Right lobe of liver (tissue), 6 donors: ENCODE data around the gene FREM1. TPM values are rescaled to one million over a fixed set of nuclear protein-coding genes. Genes with fewer than 3 reads are reported as not detected.

Source experiments
- ATAC-seq, 4 donors: fragments of 200-7000 bp; cut with Tn5 transposase; one replicate each; pipeline ENCODE4 v1.9.1; 2020; ENCODE audit warnings: mild to moderate bottlenecking in 4 of 4, moderate library complexity in 4 of 4
- DNase-seq, 3 donors: peaks; one replicate each; pipeline ENCODE4 v3.0.0-alpha.2; 2020
- H3K27ac ChIP-seq, 3 donors: fragments of 200-600 bp; one replicate each; pipeline ENCODE4 v1.8.0; 2022
- H3K27me3 ChIP-seq, 2 donors: fragments of 200-600 bp; one replicate each; pipeline ENCODE4 v1.8.0; 2022
- H3K36me3 ChIP-seq, 4 donors: fragments of 200-600 bp; sonication (generic) in 1 of 4; one replicate each; pipeline versions ENCODE4 v1.5.1 to v1.8.0; 2017 to 2022; ENCODE audit warnings: control low read depth in 1 of 4
- H3K4me1 ChIP-seq, 4 donors: fragments of 200-600 bp; sonication (generic) in 1 of 4; one replicate each; pipeline versions ENCODE4 v1.5.1 to v1.8.0; 2017 to 2022; ENCODE audit warnings: control low read depth in 1 of 4
- H3K4me3 ChIP-seq, 3 donors: fragments of 200-600 bp; one replicate each; pipeline ENCODE4 v1.8.0; 2022
- H3K9me3 ChIP-seq, 4 donors: fragments of 200-600 bp; sonication (generic) in 1 of 4; one replicate each; pipeline versions ENCODE4 v1.5.1 to v1.8.0; 2017 to 2022; ENCODE audit warnings: control low read depth in 1 of 4
- POLR2A ChIP-seq: fragments of 450-650 bp; IDR thresholded peaks from one replicate; pipeline ENCODE4 v1.6.1; 2017; ENCODE audit warnings: antibody characterized with exemption, mild to moderate bottlenecking
- WGBS: methylation state at CpG from one replicate; pipeline ENCODE4 v1.1.6; 2018; ENCODE audit warnings: low coverage, low lambda C conversion rate; ENCODE audit not compliant: insufficient coverage; ENCODE audit errors: missing lambda C conversion rate; 5-methylcytosine and 5-hydroxymethylcytosine counted together
- intact Hi-C, 2 donors: fragments of 100-400 bp; cut with DNase I; formaldehyde crosslinking; loops; one replicate each; pipeline versions ENCODE4 v1.11.2 to v1.14.1; 2022
- long read RNA-seq: library from polyadenylated mRNA; unstranded; transcript quantifications from one replicate; pipeline ENCODE4 v2.0.0, GENCODE V29; 2019
- total RNA-seq, 6 experiments: library from RNA; depleted of rRNA in 2 of 6; stranded (reverse); fragments of >200 nt in 2 of 6; fragmentation: NEBNext Ultra II Directional in 3 of 6; extraction: Animal tissue kit (Norgen Biotek cat#: 25700) in 3 of 6; gene quantifications; one replicate each; pipeline versions ENCODE4 v1.1.0 to v1.2.4, GENCODE V29; 2016 to 2023
- TF ChIP-seq, protein P1 (sequence below), 4 donors: fragments of 200-600 bp in 3 of 4; fragments of 450-650 bp in 1 of 4; IDR thresholded peaks; one replicate each; pipeline versions ENCODE4 v1.5.1 to v1.8.0; 2016 to 2022; ENCODE audit warnings: antibody characterized with exemption in 4 of 4, mild to moderate bottlenecking in 2 of 4
- donor health status: DM: no; HTN: yes; CAD: no.
- donor health status: DM: no; HTN: no; CAD: no.
- donor health status: DM: no; HTN: no; CAD: no.
- donor health status: DM: no; HTN: yes; CAD: no.
- donor health status: DM: no; HTN: yes; CAD: no.

FREM1 gene, protein sequence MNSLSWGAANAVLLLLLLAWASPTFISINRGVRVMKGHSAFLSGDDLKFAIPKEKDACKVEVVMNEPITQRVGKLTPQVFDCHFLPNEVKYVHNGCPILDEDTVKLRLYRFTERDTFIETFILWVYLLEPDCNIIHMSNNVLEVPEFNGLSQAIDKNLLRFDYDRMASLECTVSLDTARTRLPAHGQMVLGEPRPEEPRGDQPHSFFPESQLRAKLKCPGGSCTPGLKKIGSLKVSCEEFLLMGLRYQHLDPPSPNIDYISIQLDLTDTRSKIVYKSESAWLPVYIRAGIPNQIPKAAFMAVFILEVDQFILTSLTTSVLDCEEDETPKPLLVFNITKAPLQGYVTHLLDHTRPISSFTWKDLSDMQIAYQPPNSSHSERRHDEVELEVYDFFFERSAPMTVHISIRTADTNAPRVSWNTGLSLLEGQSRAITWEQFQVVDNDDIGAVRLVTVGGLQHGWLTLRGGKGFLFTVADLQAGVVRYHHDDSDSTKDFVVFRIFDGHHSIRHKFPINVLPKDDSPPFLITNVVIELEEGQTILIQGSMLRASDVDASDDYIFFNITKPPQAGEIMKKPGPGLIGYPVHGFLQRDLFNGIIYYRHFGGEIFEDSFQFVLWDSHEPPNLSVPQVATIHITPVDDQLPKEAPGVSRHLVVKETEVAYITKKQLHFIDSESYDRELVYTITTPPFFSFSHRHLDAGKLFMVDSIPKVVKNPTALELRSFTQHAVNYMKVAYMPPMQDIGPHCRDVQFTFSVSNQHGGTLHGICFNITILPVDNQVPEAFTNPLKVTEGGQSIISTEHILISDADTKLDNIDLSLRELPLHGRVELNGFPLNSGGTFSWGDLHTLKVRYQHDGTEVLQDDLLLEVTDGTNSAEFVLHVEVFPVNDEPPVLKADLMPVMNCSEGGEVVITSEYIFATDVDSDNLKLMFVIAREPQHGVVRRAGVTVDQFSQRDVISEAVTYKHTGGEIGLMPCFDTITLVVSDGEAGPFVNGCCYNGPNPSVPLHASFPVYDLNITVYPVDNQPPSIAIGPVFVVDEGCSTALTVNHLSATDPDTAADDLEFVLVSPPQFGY (N-terminal part only)
- total RNA-seq = 1 to 10 TPM in 3 of 6 experiments, under 1 TPM in 3; 0.12 to 2.6 (median 1.1) TPM
- long read RNA-seq, partial matches to known transcripts = 0 of 1 reads
- long read RNA-seq, other reads (novel, unspliced or antisense) = 1 of 1 reads

DNA sequence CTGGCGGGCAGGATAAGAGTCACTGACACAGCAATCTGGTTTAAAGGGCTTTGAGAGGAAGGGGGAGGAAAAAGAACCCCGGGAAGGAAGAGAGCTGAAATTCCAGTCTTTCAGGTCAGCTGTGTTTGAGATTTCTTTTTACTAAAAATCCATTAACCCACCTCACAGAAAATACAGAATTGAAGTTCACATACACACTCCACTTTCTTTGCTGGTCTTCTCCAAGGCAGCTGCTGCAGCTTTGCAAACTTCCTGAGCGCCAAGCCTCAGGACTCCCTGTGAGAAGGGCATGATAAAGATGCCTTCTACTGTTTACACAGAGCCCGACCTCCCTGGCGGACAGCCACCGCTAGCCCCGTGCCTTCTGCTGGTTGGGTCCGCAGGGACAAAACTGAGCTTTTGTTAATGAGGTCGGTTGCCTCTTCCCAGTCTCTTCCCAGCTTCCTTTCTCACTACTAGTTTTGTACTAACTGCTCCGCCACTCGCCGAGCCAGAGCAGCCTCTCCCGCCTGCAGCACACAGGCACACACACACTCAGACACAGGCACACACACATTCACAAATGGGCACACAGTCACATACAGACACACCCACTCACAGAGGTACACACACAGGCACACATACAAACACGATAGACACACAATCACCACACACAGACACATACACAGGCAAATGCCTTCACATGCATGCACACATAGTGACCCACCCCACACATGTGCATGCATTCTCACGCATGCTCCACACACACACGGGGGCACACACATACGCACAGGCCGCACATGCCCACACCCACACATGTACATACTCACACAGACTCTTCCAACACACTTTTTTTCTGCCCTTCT, at the start of gene FREM1:
Gene FREM1 (minus strand): TSS at position 468 of the 845 bp plus-strand sequence. CDS start 41,451 bp downstream, outside the sequence.
- peak in 2 of 3 donors; percentile 30 to 53 for DNase-seq
- no peak for TF ChIP-seq POLR2A
- TF ChIP-seq, protein P1, sequence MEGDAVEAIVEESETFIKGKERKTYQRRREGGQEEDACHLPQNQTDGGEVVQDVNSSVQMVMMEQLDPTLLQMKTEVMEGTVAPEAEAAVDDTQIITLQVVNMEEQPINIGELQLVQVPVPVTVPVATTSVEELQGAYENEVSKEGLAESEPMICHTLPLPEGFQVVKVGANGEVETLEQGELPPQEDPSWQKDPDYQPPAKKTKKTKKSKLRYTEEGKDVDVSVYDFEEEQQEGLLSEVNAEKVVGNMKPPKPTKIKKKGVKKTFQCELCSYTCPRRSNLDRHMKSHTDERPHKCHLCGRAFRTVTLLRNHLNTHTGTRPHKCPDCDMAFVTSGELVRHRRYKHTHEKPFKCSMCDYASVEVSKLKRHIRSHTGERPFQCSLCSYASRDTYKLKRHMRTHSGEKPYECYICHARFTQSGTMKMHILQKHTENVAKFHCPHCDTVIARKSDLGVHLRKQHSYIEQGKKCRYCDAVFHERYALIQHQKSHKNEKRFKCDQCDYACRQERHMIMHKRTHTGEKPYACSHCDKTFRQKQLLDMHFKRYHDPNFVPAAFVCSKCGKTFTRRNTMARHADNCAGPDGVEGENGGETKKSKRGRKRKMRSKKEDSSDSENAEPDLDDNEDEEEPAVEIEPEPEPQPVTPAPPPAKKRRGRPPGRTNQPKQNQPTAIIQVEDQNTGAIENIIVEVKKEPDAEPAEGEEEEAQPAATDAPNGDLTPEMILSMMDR (IDR thresholded peaks at IDR 0.05) = no peak
- Histone ChIP-seq H3K4me3 (peak within 1 kb of the TSS in 2 of 3 donors; percentile 8 to 11), H3K9me3 (no peaks in the 10 kb centered on the region), H3K36me3 (no peaks in the 10 kb centered on the region), H3K27me3 (no peaks in the 10 kb centered on the region), H3K27ac (no peak within 1 kb of the TSS), H3K4me1 (no peaks in the 10 kb centered on the region)
- ATAC-seq = peak; percentile 39 to 68 (median 50)
- intact Hi-C loops = no loop called here
- 23% methylated on average over 18 of the region's 18 CpGs for WGBS

DNA sequence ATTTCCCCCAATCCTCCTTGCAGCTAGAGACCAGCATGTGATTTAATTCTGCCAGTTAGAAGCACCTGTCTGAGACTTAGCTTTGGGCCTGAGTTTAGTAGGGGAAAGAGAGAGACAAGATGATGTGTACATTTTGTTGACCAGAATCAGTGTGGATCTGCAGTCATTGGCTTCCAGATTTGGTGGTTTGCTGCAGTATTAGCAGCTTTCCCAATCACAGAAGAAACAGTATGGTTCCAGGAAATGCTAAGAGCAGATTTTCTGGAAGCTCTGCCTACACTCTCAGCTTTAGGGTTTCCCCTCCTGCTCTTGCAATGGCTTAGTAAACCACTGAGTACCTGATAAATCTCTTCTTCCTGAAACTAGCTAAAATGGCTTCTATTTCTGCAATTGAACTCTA, 48.8 kb upstream of the FREM1 start:
- Histone ChIP-seq H3K27me3 (no peaks in the 10 kb centered on the region), H3K4me3 (no peak overlapping the region), H3K36me3 (no peaks in the 10 kb centered on the region), H3K27ac (no peak overlapping the region), H3K9me3 (no peaks in the 10 kb centered on the region), H3K4me1 (no peaks in the 10 kb centered on the region)
- intact Hi-C loops = no loop called here
- DNase-seq (no peak), ATAC-seq (no peak)
- no peak for TF ChIP-seq POLR2A

DNA sequence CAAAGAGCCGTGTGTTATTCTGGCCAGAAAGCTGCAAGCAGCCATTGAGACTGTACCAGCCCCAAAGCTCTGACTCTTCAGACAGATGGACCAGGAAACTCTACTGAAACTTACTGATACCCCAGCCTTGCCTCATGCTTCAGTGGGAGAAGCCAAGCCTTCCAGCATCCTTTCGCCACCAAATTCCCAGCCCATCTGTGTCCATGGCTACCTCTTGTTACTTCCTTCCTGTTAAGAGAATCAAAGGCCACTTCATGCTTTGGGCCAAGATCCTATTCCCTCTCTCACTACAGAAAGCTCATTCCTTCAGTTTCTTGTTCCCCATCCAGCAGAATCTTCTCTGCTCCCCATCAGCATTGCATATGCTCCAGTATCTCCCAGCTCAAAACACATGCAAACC, 46.9 kb upstream of the FREM1 start:
- intact Hi-C loops = no loop called here
- H3K4me3 ChIP-seq = no peak overlapping the region
- no peaks in the 10 kb centered on the region for H3K36me3 ChIP-seq
- ATAC-seq (no peak), DNase-seq (no peak)
- H3K27me3 ChIP-seq = no peaks in the 10 kb centered on the region
- H3K27ac ChIP-seq = no peak overlapping the region
- WGBS = 33% methylated on average over 2 of the region's 2 CpGs
- H3K4me1 ChIP-seq = no peaks in the 10 kb centered on the region
- TF ChIP-seq POLR2A = no peak
- TF ChIP-seq, protein P1 (IDR thresholded peaks at IDR 0.05) = no peak
- H3K9me3 ChIP-seq = no peaks in the 10 kb centered on the region

DNA sequence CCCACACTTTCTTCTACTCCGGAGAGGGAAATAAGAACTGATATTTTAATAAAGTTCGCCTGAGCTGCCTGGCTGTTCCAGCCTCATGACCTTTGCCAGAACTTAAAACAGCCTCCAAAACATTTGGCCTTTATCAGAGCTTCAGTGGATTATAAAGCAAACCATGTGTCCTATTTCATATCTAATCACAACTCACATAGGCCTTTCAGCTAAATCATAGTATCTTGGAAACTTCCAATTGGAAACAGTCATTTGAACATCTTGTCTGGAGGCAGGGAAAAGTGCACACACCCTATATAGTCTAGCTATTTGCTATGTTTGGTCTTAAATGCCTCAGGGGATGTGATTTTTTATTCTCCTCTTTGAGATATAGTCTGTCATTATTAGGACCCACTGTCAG, 46.0 kb upstream of the FREM1 start:
- no peak for TF ChIP-seq POLR2A
- TF ChIP-seq, protein P1 (IDR thresholded peaks at IDR 0.05) = no peak
- no peak for DNase-seq
- no peaks in the 10 kb centered on the region for H3K4me1 ChIP-seq
- no peak overlapping the region for H3K27ac ChIP-seq
- intact Hi-C loops = no loop called here
- WGBS = 50% methylated on average over 2 of the region's 2 CpGs
- no peak for ATAC-seq
- H3K27me3 ChIP-seq = no peaks in the 10 kb centered on the region
- H3K36me3 ChIP-seq = no peaks in the 10 kb centered on the region
- H3K9me3 ChIP-seq = no peaks in the 10 kb centered on the region
- H3K4me3 ChIP-seq = no peak overlapping the region
